GM12878 (cell line): ENCODE results near the gene GJB6. TPM values are rescaled to one million over a fixed set of nuclear protein-coding genes. Genes with fewer than 3 reads are reported as not detected.

Experiments used
- BACH1 ChIP-seq: fragments of 450-650 bp; IDR thresholded peaks from 2 replicates; pipeline ENCODE4 v1.6.1; 2017; ENCODE audit warnings: mild to moderate bottlenecking, borderline replicate concordance
- CBX5 ChIP-seq: sonication (generic); IDR thresholded peaks from 2 replicates; pipeline ENCODE4 v1.6.1; 2016; ENCODE audit warnings: low read depth, moderate library complexity, mild to moderate bottlenecking, inconsistent platforms
- CTCF ChIP-seq, 3 experiments: IDR thresholded peaks in 2 of 3; conservative IDR thresholded peaks in 1 of 3; 2 replicates each; pipeline ENCODE4 v1.5.1; 2011; ENCODE audit warnings: low read depth in 3 of 3, low read length in 3 of 3, mild to moderate bottlenecking in 3 of 3, control low read depth in 2 of 3, moderate library complexity in 2 of 3, inconsistent platforms in 1 of 3, mixed read lengths in 1 of 3; ENCODE audit not compliant: control insufficient read depth in 2 of 3, insufficient read depth in 1 of 3; ENCODE audit errors: extremely low read depth in 1 of 3
- EGR1 ChIP-seq, 2 experiments: IDR thresholded peaks; 1 replicate in 1 of 2; 2 replicates in 1 of 2; pipeline ENCODE4 v1.6.1; 2011 to 2012; ENCODE audit warnings: low read depth in 2 of 2, low read length in 2 of 2, borderline replicate concordance in 1 of 2, mild to moderate bottlenecking in 1 of 2, moderate library complexity in 1 of 2
- HCFC1 ChIP-seq: fragments of 150-350 bp; IDR thresholded peaks from 2 replicates; pipeline ENCODE4 v1.6.1; 2014; ENCODE audit warnings: low read length
- IKZF2 ChIP-seq, 2 experiments: fragments of 450-650 bp; IDR thresholded peaks; 2 replicates each; pipeline ENCODE4 v1.6.1; 2017; ENCODE audit warnings: mild to moderate bottlenecking in 2 of 2, moderate library complexity in 2 of 2
- JUNB ChIP-seq: IDR thresholded peaks from 2 replicates; pipeline ENCODE4 v1.6.1; 2016; ENCODE audit warnings: antibody characterized with exemption, mild to moderate bottlenecking
- KLF5 ChIP-seq: fragments of 450-650 bp; IDR thresholded peaks from 2 replicates; pipeline ENCODE4 v1.6.1; 2014; ENCODE audit warnings: mild to moderate bottlenecking; ENCODE audit not compliant: partially characterized antibody
- NFIC ChIP-seq: IDR thresholded peaks from 2 replicates; pipeline ENCODE4 v1.6.1; 2012; ENCODE audit warnings: low read depth, mild to moderate bottlenecking, inconsistent platforms, low read length, moderate library complexity
- NFXL1 ChIP-seq: fragments of 450-650 bp; IDR thresholded peaks from 2 replicates; pipeline ENCODE4 v1.6.1; 2017; ENCODE audit warnings: antibody characterized with exemption, mild to moderate bottlenecking, borderline replicate concordance
- PKNOX1 ChIP-seq: fragments of 450-650 bp; IDR thresholded peaks from 2 replicates; pipeline ENCODE4 v1.6.1; 2016; ENCODE audit warnings: mild to moderate bottlenecking
- POLR2A ChIP-seq: IDR thresholded peaks from 2 replicates; pipeline ENCODE4 v1.6.1; 2011; ENCODE audit warnings: low read depth, mild to moderate bottlenecking, low read length
- RUNX3 ChIP-seq: IDR thresholded peaks from 2 replicates; pipeline ENCODE4 v1.6.1; 2012; ENCODE audit warnings: low read length, inconsistent platforms
- SMAD1 ChIP-seq: fragments of 450-650 bp; IDR thresholded peaks from 2 replicates; pipeline ENCODE4 v1.6.1; 2018; ENCODE audit warnings: mild to moderate bottlenecking, low read depth; ENCODE audit not compliant: partially characterized antibody
- SREBF2 ChIP-seq: IDR thresholded peaks from 2 replicates; pipeline ENCODE4 v1.6.1; 2012; ENCODE audit warnings: mild to moderate bottlenecking, low read length
- SUPT20H ChIP-seq: IDR thresholded peaks from 2 replicates; pipeline ENCODE4 v1.6.1; 2011; ENCODE audit warnings: low read depth, mild to moderate bottlenecking, low read length, moderate library complexity, borderline replicate concordance; ENCODE audit not compliant: control insufficient read depth
- ZBTB11 ChIP-seq: fragments of 450-650 bp; formaldehyde crosslinking; IDR thresholded peaks from 2 replicates; pipeline ENCODE4 v1.5.0; 2022; ENCODE audit warnings: mild to moderate bottlenecking, missing genetic modification characterization
- ZNF217 ChIP-seq: fragments of 450-650 bp; IDR thresholded peaks from 2 replicates; pipeline ENCODE4 v1.6.1; 2017; ENCODE audit warnings: antibody characterized with exemption, mild to moderate bottlenecking
- ZNF687 ChIP-seq: fragments of 450-650 bp; IDR thresholded peaks from 2 replicates; pipeline ENCODE4 v1.6.1; 2017; ENCODE audit warnings: mild to moderate bottlenecking, moderate library complexity
- ZSCAN29 ChIP-seq: fragments of 450-650 bp; IDR thresholded peaks from 2 replicates; pipeline ENCODE4 v1.6.1; 2017; ENCODE audit warnings: mild to moderate bottlenecking, moderate library complexity
- polyA plus RNA-seq, 11 experiments: library from polyadenylated mRNA; depleted of rRNA in 4 of 11; unstranded in 6 of 11; stranded (reverse) in 5 of 11; fragments of >200 nt; fragmentation: Nextera tagmentation in 4 of 11; fragmentation: Illumina TruSeq in 1 of 11; extraction: Ambion mirVana in 4 of 11; extraction: Trizol in 1 of 11; gene quantifications; 1 replicate in 1 of 11; 2 replicates in 10 of 11; pipeline versions ENCODE4 v1.2.1 to v1.2.3, GENCODE V29; 2011 to 2016; ENCODE audit warnings: inconsistent platforms in 2 of 11, missing spikeins in 2 of 11, low read depth in 1 of 11
- total RNA-seq, 4 experiments: library from RNA; depleted of rRNA in 3 of 4; stranded (reverse); fragments of >200 nt in 3 of 4; fragmentation: Illumina TruSeq in 1 of 4; extraction: Trizol in 1 of 4; gene quantifications; 2 replicates each; pipeline versions ENCODE4 v1.2.1 to v1.2.3, GENCODE V29; 2013 to 2021

The GJB6 gene
- total and polyA plus RNA-seq, 10 of the 15 experiments (the other 5 are each of a cell fraction or from before 2014, with no cell fraction given), result 0.03 TPM; not detected in 9

- TF ChIP-seq CTCF (IDR thresholded peaks at IDR 0.05 in 2 of 3, conservative IDR thresholded peaks at IDR 0.05 in 1 of 3; ENCODE audit: control insufficient read depth in 2 of 3, extremely low read depth in 1 of 3, insufficient read depth in 1 of 3, low read depth in 3 of 3, low read length in 3 of 3), result no peak
- TF ChIP-seq ZSCAN29, result no peak
- TF ChIP-seq EGR1 (IDR thresholded peaks at IDR 0.05; ENCODE audit: borderline replicate concordance in 1 of 2, low read depth in 2 of 2, low read length in 2 of 2), result peak in 1 of 2 experiments; percentile 58; a peak in 1 of 3 replicates
- no peak for TF ChIP-seq NFIC
- TF ChIP-seq JUNB, result peak; percentile 52; the same call in 1 of the 2 replicates
- no peak for TF ChIP-seq KLF5
- peak; percentile 29; the same call in 1 of the 2 replicates for TF ChIP-seq PKNOX1
- no peak for TF ChIP-seq CBX5
- no peak for TF ChIP-seq NFXL1
- TF ChIP-seq POLR2A, result no peak
- TF ChIP-seq SREBF2, result no peak
- TF ChIP-seq SUPT20H, result no peak
- peak in 1 of 2 experiments; percentile 19; a peak in 1 of 4 replicates for TF ChIP-seq IKZF2 (IDR thresholded peaks at IDR 0.05)
- no peak for TF ChIP-seq SMAD1
- 0 out of 2 replicates have a peak, but pooled peaks have one; percentile 16 for TF ChIP-seq RUNX3
- TF ChIP-seq ZNF217, result no peak
- TF ChIP-seq BACH1, result peak; percentile 53; the same call in 1 of the 2 replicates
- no peak for TF ChIP-seq ZNF687
- no peak for TF ChIP-seq HCFC1
- TF ChIP-seq ZBTB11 (CRISPR knock-in tag), result no peak
These were observed 57.3 kb downstream of the GJB6 start (continued) for GRCh38 chr13:20174656-20175405.
